Stimulated activated CD4-positive, alpha-beta T cell treated with anti-CD3 and anti-CD28 coated beads, Interleukin-4, amount 100 ng/mL, for 4 hours (primary cell): ENCODE results near the gene PI16.
"Not testable (repeated sequence)": the region's sequence is repeated elsewhere in the genome, so short reads cannot be mapped to it uniquely, and the experiment has no call there.

Source experiments
- DNase-seq, 2 experiments: peaks; one replicate each; pipeline ENCODE4 v3.0.0-alpha.2; 2020

Gene PI16

GRCh38 chr6:36929607-36930006, 24.9 kb upstream of the PI16 start:
- DNase-seq: no peak

GRCh38 chr6:36930483-36930882, 24.1 kb upstream of the PI16 start:
- no peak for DNase-seq

- DNase-seq: no peak
Observed at GRCh38 chr6:36933102-36933501, 21.4 kb upstream of the PI16 start.

- DNase-seq: no peak
Observed at GRCh38 chr6:36933519-36933918, 21.0 kb upstream of the PI16 start.

- no peak for DNase-seq
Observed at GRCh38 chr6:36934901-36935300, 19.6 kb upstream of the PI16 start.

GRCh38 chr6:36936824-36937223, 17.7 kb upstream of the PI16 start:
- DNase-seq: no peak

GRCh38 chr6:36937896-36938295, 16.6 kb upstream of the PI16 start:
- no peak for DNase-seq

GRCh38 chr6:36938536-36938935, 16.0 kb upstream of the PI16 start:
- no peak for DNase-seq

- not testable (repeated sequence) for DNase-seq
Observed at GRCh38 chr6:36939005-36939404, 15.5 kb upstream of the PI16 start.

- no peak for DNase-seq
Observed at GRCh38 chr6:36940027-36940426, 14.5 kb upstream of the PI16 start.

GRCh38 chr6:36941561-36941960, 13.0 kb upstream of the PI16 start:
- DNase-seq: not testable (repeated sequence)

- DNase-seq: not testable (repeated sequence)
Observed at GRCh38 chr6:36942329-36942728, 12.2 kb upstream of the PI16 start.

GRCh38 chr6:36944650-36945049, 9.9 kb upstream of the PI16 start:
- DNase-seq: no peak

- DNase-seq: no peak
Observed at GRCh38 chr6:36945301-36945700, 9.2 kb upstream of the PI16 start.

GRCh38 chr6:36946526-36946925, 8.0 kb upstream of the PI16 start:
- no peak for DNase-seq

- no peak for DNase-seq
Observed at GRCh38 chr6:36947570-36948351, 6.8 kb upstream of the PI16 start.

GRCh38 chr6:36949076-36949475, 5.5 kb upstream of the PI16 start:
- DNase-seq: not testable (repeated sequence)

- DNase-seq: no peak
Observed at GRCh38 chr6:36949636-36950035, 4.9 kb upstream of the PI16 start.

GRCh38 chr6:36953931-36954261, 642 bp upstream of the PI16 start:
- no peak for DNase-seq

- no peak for DNase-seq
Observed at GRCh38 chr6:36955136-36955535, 598 bp downstream of the PI16 start.

- no peak for DNase-seq
Observed at GRCh38 chr6:36955671-36956445, 1.3 kb downstream of the PI16 start.

- DNase-seq: no peak
Observed at GRCh38 chr6:36956446-36956820, 1.9 kb downstream of the PI16 start.

GRCh38 chr6:36957773-36958271, 3.3 kb downstream of the PI16 start:
- DNase-seq: no peak
